GM19193 (cell line): ENCODE measurements around the gene HMG20B.

Source experiments
- POLR2A ChIP-seq: IDR thresholded peaks from 4 replicates; pipeline ENCODE4 v1.6.1; 2011; ENCODE audit not compliant: insufficient read depth, insufficient read length; ENCODE audit errors: extremely low read depth

Gene HMG20B

GRCh38 chr19:3613818-3614661, 41.3 kb downstream of the HMG20B start:
- no peak for TF ChIP-seq POLR2A

GRCh38 chr19:3614858-3615505, 42.2 kb downstream of the HMG20B start:
- no peak for TF ChIP-seq POLR2A

DNA sequence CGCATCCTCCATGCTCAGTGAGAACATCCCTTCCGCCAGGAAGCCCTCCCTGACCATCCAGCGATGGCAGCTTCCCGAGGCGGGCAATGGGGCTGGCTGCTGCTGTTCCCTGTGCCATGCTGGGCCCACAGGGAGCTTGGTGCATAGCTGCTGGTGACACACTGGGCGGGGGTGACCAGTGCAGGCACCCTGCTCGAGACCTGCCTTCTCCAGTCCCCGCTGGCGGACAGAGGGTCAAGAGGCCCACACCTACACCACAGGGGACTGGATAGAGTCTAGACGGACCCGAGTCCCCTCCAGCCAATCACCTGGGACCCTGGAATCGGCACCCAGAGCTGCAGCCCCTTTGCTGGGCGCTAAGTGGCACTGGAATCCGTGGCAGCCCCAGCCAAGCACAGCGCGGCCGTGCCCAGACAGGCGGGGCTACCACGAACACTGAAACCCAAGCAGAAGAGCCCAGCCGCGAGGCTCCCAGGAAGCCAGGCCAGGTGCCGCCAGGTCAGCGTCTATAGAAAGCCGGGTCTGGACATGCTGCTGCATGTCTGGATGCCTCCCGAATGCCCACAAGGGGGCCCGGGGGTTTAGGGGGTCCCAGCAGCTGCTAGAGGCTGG, 42.9 kb downstream of the HMG20B start:
- TF ChIP-seq POLR2A, result no peak

- TF ChIP-seq POLR2A, result no peak
Observed at GRCh38 chr19:3617463-3617862, 44.7 kb downstream of the HMG20B start.

GRCh38 chr19:3618144-3618810, 45.5 kb downstream of the HMG20B start:
- TF ChIP-seq POLR2A, result no peak

GRCh38 chr19:3618811-3619630, 46.3 kb downstream of the HMG20B start:
- no peak for TF ChIP-seq POLR2A

DNA sequence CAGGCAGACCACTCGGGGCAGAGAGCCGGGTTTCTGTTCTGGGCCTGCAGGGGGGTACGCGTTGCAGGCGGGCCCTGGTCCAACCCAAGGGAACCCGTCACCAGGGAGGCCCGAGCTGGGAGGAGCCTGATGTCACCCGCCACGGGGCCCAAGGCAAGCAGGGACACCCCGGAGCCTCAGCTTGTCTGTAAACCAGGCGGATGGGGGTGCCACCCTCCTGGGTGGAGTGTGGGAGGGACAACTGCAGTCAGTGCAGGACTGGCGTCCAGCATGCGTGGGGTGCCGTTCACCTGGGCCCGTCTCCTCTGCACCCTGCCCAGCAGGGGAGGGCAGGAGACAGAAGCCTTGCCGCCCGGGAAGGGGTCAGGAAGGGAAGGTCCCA, 46.9 kb downstream of the HMG20B start:
- no peak for TF ChIP-seq POLR2A

GRCh38 chr19:3620145-3620816, 47.5 kb downstream of the HMG20B start:
- no peak for TF ChIP-seq POLR2A

DNA sequence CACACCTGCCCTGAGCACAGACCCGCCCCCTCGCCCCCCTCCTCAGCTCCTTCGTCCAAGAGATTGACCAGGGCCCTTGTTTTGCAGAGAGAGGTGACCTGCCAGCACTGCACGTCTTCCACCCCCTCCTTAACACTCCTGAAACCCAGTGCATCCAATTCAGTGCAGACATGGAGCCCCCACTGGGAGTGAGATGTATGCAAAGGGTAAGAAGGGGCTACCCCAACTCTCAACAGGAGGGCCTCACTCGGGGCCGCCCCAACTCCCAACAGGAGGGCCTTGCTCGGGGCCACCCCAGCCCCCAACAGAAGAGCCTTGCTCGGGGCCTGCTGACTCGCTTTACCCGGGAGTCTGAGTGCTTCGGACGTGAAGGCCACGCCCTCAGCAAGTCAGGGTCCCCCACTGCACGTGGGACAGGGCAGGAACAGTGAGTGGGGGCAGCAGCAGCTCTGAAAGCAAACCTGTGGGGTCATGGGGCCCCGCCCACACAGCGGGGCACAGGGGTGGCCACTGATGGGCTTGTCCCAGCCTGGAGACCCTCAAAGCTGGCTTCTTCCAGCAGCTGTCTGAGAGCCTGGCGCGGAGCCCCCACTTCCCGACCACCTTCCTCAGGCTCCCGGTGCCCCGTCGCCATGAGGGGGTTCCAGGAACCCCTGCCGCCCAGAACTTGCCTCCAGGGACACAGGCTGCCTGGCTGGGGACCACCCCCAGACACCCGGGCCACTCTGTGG, 48.2 kb downstream of the HMG20B start:
- no peak for TF ChIP-seq POLR2A

DNA sequence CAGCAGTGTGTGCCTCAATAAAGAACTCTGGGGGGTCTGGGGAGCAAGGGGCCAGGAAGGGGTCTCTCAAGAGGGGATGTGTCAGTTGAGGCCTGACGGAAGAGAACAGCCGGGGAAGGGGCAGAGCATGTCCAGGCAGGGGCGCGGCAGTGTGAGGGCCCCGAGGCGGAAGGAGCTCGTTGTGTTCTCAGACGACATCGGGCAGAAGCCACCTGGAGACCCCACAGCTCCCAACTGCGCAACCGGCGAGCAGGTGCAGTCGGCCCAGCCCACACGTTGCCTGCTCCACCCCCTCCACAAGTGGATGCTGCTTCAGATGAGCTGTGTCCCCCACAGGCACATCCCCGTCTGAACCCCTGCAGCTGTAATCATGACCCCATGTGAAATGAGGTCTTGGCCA, 48.9 kb downstream of the HMG20B start:
- no peak for TF ChIP-seq POLR2A

- TF ChIP-seq POLR2A, result no peak
Observed at GRCh38 chr19:3622224-3622623, 49.5 kb downstream of the HMG20B start.

- TF ChIP-seq POLR2A, result no peak
Observed at GRCh38 chr19:3623716-3624115, 51.0 kb downstream of the HMG20B start.

DNA sequence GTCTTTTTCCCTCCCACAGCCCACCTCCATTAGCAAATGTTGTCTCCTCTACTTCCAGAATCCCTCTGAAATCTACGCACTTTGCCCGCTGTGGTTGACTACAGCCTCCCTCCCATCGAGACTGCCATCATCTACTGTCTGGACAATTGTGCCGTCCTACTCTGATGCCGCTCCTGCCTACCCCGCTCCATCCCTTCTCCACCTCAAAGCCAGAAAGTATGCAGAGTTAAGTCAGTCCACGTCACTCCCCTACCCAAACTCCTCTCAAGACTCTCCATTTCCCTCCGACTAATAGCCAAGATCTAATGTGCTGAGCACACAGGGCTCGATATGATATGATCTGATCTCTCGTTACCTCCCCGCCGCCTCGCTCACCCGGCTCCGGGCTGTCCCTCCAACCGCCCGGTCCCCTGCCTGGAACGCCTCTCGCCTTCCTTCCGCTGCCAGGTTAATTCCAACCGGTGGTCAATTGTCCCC, 53.3 kb downstream of the HMG20B start:
- TF ChIP-seq POLR2A, result no peak
